ENCODE data around the gene PPFIA4.

PPFIA4 gene

GRCh38 chr1:203039609-203040512, 13.6 kb downstream of the PPFIA4 start:
- DNase-seq (ENCODE audit: extremely low read depth in 1 of 2, low read depth in 1 of 2): no peak

- DNase-seq (ENCODE audit: extremely low read depth in 1 of 2, low read depth in 1 of 2): no peak
Observed at GRCh38 chr1:203040513-203041275, 14.4 kb downstream of the PPFIA4 start.

GRCh38 chr1:203041351-203041932, 15.2 kb downstream of the PPFIA4 start:
- no peak for DNase-seq (ENCODE audit: extremely low read depth in 1 of 2, low read depth in 1 of 2)

- DNase-seq (ENCODE audit: extremely low read depth in 1 of 2, low read depth in 1 of 2): no peak
Observed at GRCh38 chr1:203043830-203044545, 17.7 kb downstream of the PPFIA4 start.

- no peak for DNase-seq (ENCODE audit: extremely low read depth in 1 of 2, low read depth in 1 of 2)
Observed at GRCh38 chr1:203044546-203045250, 18.4 kb downstream of the PPFIA4 start.

- DNase-seq (ENCODE audit: extremely low read depth in 1 of 2, low read depth in 1 of 2): no peak
Observed at GRCh38 chr1:203045336-203045735, 19.0 kb downstream of the PPFIA4 start.

GRCh38 chr1:203045821-203046594, 19.7 kb downstream of the PPFIA4 start:
- DNase-seq (ENCODE audit: extremely low read depth in 1 of 2, low read depth in 1 of 2): no peak

- DNase-seq (ENCODE audit: extremely low read depth in 1 of 2, low read depth in 1 of 2): no peak
Observed at GRCh38 chr1:203046984-203047630, 20.8 kb downstream of the PPFIA4 start.

- DNase-seq (ENCODE audit: extremely low read depth in 1 of 2, low read depth in 1 of 2): no peak
Observed at GRCh38 chr1:203048086-203048485, 21.8 kb downstream of the PPFIA4 start.

GRCh38 chr1:203048555-203049051, 22.3 kb downstream of the PPFIA4 start:
- DNase-seq (ENCODE audit: extremely low read depth in 1 of 2, low read depth in 1 of 2): no peak

GRCh38 chr1:203049077-203049476, 22.8 kb downstream of the PPFIA4 start:
- no peak for DNase-seq (ENCODE audit: extremely low read depth in 1 of 2, low read depth in 1 of 2)

- no peak for DNase-seq (ENCODE audit: extremely low read depth in 1 of 2, low read depth in 1 of 2)
Observed at GRCh38 chr1:203049576-203050180, 23.4 kb downstream of the PPFIA4 start.

- DNase-seq (ENCODE audit: extremely low read depth in 1 of 2, low read depth in 1 of 2): no peak
Observed at GRCh38 chr1:203050826-203051225, 24.5 kb downstream of the PPFIA4 start.

GRCh38 chr1:203051841-203052324, 25.6 kb downstream of the PPFIA4 start:
- no peak for DNase-seq (ENCODE audit: extremely low read depth in 1 of 2, low read depth in 1 of 2)

GRCh38 chr1:203052601-203053000, 26.3 kb downstream of the PPFIA4 start:
- DNase-seq (ENCODE audit: extremely low read depth in 1 of 2, low read depth in 1 of 2): no peak

GRCh38 chr1:203054184-203054583, 27.9 kb downstream of the PPFIA4 start:
- no peak for DNase-seq (ENCODE audit: extremely low read depth in 1 of 2, low read depth in 1 of 2)

- no peak for DNase-seq (ENCODE audit: extremely low read depth in 1 of 2, low read depth in 1 of 2)
Observed at GRCh38 chr1:203054642-203055041, 28.4 kb downstream of the PPFIA4 start.

GRCh38 chr1:203055161-203055799, 29.0 kb downstream of the PPFIA4 start:
- no peak for DNase-seq (ENCODE audit: extremely low read depth in 1 of 2, low read depth in 1 of 2)

All from activated CD8-positive, alpha-beta memory T cell treated with anti-CD3 and anti-CD28 coated beads for 1 hour (primary cell).